Stimulated activated CD4-positive, alpha-beta T cell treated with anti-CD3 and anti-CD28 coated beads, Interleukin-1b, Interleukin-23, amount 100 ng/mL, for 4 hours (primary cell): ENCODE data around the gene PLCL2.
A peak's percentile ranks its signal among the peaks of the same experiment; 100 is the strongest.
"Not testable (repeated sequence)": the region's sequence is repeated elsewhere in the genome, so short reads cannot be mapped to it uniquely, and the experiment has no call there.

Experiments
- DNase-seq, 2 donors: peaks; one replicate each; pipeline ENCODE4 v3.0.0-alpha.2; 2020; ENCODE audit warnings: low read depth in 2 of 2

Gene PLCL2

GRCh38 chr3:17075907-17076306, 191.2 kb downstream of the PLCL2 start:
- DNase-seq, result no peak

- DNase-seq, result no peak
Observed at GRCh38 chr3:17076940-17077605, 192.3 kb downstream of the PLCL2 start.

DNA sequence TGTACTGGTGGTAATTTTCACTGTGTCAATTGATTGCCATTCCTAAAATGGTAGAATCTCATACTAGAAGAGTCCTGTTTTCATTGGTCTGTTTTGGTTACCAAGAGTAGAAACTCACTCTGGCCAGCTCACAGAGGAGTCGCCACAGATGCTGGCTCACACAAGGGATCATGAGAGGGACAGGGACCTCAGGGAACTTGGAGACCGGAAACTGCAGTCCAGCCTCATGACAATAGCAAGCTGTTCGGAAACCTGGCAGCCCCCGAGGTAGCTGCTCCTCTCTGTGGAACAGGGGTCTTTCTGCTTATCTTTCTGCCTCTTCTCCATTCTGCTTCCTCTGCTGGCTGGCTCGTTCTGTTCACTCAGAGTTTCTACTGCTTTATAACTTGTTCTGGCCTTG, 192.9 kb downstream of the PLCL2 start:
- no peak for DNase-seq

GRCh38 chr3:17078926-17079465, 194.2 kb downstream of the PLCL2 start:
- no peak for DNase-seq

- no peak for DNase-seq
Observed at GRCh38 chr3:17079933-17080332, 195.2 kb downstream of the PLCL2 start.

DNA sequence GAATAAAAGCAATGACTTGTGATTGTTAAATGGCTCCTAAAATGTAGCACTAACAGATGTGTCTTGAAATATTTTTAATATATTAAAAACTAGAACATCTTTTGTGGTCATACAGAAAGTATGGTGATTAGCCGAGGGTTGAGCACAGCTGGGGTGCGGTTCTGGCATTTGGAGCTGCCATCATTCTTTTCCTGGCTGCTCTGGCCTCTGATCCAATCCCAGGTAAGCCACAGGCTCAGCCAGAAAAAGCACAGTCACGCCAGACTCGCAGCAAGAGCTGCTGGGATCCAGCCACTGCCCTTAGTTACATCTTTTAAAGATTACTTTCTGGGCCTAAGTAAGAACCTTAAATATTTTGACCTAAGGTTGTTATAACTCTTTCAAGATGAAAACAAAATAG, 196.8 kb downstream of the PLCL2 start:
- no peak for DNase-seq

DNA sequence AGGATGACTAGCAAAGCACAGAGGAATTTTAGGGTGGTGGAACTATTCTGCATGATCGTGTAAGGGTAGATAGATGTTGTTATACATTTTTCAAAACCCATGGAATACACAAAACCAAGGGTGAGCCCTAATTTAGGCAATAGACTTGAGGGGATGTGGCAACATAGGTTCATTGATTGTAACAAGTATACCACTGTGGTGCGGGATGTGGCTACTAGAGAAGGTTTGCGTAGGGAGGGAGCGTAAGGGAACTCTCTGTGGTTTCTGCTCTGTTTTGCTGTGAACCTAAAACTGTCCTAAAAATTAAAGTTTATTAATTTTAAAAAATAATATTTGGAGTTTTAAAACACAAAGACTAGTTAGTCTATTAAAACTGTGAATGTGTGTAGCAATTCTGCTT, 202.8 kb downstream of the PLCL2 start:
- DNase-seq, result no peak

GRCh38 chr3:17088017-17088416, 203.3 kb downstream of the PLCL2 start:
- DNase-seq, result no peak

GRCh38 chr3:17088602-17089313, 204.0 kb downstream of the PLCL2 start:
- peak in 1 of 2 donors; percentile 15 for DNase-seq

GRCh38 chr3:17089314-17089700, 204.6 kb downstream of the PLCL2 start:
- DNase-seq, result no peak

GRCh38 chr3:17090280-17090983, 205.7 kb downstream of the PLCL2 start:
- no peak for DNase-seq

DNA sequence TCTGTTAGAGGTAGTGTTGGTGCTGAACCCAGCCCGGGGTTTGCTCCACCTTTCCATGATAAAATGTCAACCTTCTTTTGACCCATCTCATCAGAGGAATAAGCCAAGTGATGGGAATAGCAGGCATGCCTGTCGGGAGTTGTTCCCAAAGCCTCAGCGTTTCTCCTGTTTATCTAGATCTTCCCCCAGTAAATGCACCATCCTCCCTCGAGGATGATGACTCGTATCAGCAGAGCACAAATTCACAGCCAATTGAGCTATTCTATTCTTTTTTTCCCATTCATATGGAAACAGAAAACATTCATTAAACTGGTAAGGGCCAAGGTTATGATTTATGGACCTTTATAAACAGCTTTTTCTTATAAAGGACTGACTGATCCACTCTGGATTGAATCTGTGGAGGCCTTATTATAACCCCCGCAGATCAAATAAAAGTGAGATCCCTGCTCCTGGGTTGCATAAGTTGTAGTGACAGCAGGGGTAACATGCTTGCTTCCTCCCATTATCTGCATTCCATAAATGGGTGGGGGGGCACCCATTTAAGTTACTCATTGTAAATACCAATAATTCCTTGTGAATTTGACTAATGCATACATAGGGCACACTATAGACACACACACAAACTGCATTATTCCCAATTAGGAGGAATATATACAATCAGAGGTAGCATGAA, 207.3 kb downstream of the PLCL2 start:
- no peak for DNase-seq

DNA sequence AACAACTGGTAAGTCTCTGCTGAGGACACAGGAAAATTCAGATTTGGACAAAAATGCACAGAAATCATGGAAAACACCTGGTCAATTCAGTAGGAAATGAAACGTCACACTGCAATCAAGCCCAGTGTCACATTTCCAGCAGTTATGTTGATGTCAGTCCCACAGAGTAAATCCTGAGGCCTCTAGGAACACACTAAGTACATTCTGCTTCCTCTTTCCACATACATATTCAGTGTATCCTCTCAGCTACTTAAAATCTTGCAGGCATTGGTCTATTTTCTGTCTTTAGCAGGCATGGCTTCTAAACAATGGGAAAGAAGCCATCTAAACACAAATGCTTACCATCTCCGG, 207.8 kb downstream of the PLCL2 start:
- DNase-seq, result no peak

DNA sequence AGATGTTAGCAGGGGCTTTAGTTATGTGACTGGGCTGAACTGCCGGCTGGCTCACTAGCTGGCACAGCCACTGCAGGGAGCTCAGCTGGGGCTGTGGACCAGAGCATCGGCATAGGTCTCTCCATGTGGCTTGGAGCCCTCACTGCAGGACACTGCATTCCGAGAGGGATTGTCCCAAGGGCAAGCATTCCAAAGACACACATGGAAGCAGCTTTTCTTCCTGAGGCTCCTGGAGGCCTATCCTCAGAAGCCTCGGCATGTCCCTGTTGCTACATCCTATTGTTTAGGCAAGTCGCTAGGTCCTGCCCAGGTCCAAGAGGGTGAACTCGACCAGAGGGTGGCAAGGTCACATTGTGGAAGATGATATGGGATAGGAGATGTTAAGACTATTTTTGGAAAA, 209.8 kb downstream of the PLCL2 start:
- no peak for DNase-seq

GRCh38 chr3:17103579-17103978, 218.8 kb downstream of the PLCL2 start:
- DNase-seq, result no peak

- DNase-seq, result not testable (repeated sequence)
Observed at GRCh38 chr3:17106801-17107200, 222.0 kb downstream of the PLCL2 start.

- no peak for DNase-seq
Observed at GRCh38 chr3:17110660-17111396, 226.1 kb downstream of the PLCL2 start.

DNA sequence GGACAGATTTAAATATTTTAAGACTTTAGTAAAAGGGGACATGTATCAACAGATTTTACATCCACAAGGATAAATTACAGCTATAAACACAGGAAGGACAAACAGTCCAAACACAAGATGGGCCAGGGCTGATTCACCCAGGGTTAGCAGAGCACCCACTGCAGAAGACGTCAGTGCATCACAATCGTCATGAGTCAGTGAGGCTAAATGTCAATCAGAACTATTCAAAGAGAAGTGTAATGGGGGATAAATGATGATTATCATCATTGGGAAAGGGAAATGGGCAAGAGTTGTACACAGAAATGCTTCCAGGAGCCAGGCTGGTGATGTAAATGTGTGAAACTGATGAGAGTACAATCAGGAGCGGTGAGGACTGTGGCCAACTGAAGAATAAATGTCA, 226.8 kb downstream of the PLCL2 start:
- no peak for DNase-seq

DNA sequence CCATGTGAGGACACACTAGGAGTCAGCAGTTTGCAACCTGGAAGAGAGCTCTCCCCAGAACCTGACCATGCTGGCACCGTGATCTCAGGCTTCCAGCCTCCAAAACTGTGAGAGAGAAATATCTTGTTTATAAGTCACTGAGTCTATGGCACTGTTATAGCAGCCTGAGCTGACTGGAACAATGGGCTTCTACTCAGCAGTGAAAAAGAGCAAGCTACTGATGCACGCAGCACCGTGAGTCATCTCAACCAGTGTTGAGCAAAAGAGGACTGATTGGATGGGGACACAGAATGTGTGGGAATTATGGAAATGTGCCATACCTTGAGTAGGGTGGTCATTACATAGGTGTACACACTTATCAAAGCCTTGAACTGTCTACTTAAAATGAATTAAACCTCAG, 230.4 kb downstream of the PLCL2 start:
- DNase-seq, result no peak

GRCh38 chr3:17116007-17116600, 231.3 kb downstream of the PLCL2 start:
- DNase-seq, result no peak

DNA sequence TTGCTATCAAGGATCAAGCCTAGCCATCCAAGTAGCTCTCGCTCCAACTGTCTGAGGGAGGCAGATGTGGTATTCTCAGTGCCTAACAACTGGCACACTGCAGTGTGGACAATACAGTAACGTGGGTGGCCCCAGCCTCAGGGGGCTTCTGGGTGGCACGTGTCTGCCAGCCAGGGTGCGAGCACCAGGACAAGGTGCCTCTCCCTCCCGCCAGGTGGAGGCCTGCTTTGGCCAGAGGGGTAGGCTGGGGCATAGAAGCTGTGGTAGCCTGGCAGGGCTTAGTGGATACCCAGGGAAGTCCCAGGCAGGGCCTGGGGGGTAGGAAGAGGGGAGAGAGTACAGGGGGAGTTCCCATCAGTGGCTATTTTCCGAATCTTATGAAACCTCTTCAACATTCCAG, 234.0 kb downstream of the PLCL2 start:
- no peak for DNase-seq
